B cell (primary cell): ENCODE results near the gene UNC119B. TPM values are rescaled to one million over a fixed set of nuclear protein-coding genes. Genes with fewer than 3 reads are reported as not detected.

Experiments
- ATAC-seq: fragments of 200-7000 bp; cut with Tn5 transposase; one replicate; pipeline ENCODE4 v1.10.0; 2021; ENCODE audit warnings: low read depth, mild to moderate bottlenecking, moderate number of reproducible peaks, moderate library complexity
- CTCF ChIA-PET: fragments of 350-600 bp; sonication (Branson Sonifier 250); formaldehyde crosslinking; loops from one replicate; lab custom pipeline; 2021; ENCODE audit warnings: antibody characterized with exemption, inconsistent platforms; lab: Charles Lee
- POLR2A ChIA-PET: fragments of 350-600 bp; sonication (Branson Sonifier 250); formaldehyde crosslinking; loops from one replicate; lab custom pipeline; 2021; ENCODE audit warnings: antibody characterized with exemption; lab: Charles Lee
- DNase-seq: peaks from one replicate; pipeline ENCODE4 v3.0.0; 2013
- H2AFZ ChIP-seq: 2 replicates; pipeline ENCODE4 v1.6.1; 2012; ENCODE audit warnings: mild to moderate bottlenecking, low read depth, low read length; ENCODE audit not compliant: insufficient read depth, poor library complexity, severe bottlenecking
- H3K27ac ChIP-seq, 2 donors: 1 replicate in 1 of 2; 2 replicates in 1 of 2; pipeline ENCODE4 v1.5.1; 2012 to 2013; ENCODE audit warnings: low read length in 2 of 2, mild to moderate bottlenecking in 2 of 2, moderate library complexity in 1 of 2
- H3K27me3 ChIP-seq, 4 experiments: fragments of 200-600 bp in 1 of 4; sonication (generic) in 1 of 4; replicated peaks in 1 of 4; 1 replicate in 2 of 4; 2 replicates in 2 of 4; pipeline versions ENCODE4 v1.6.1 to v1.7.0; 2013 to 2016; ENCODE audit warnings: low read length in 3 of 4, mild to moderate bottlenecking in 2 of 4, mixed read lengths in 1 of 4, moderate library complexity in 1 of 4; ENCODE audit not compliant: insufficient read depth in 4 of 4, control insufficient read depth in 3 of 4; ENCODE audit errors: control extremely low read depth in 1 of 4
- H3K36me3 ChIP-seq, 2 experiments: replicated peaks in 1 of 2; 1 replicate in 1 of 2; 2 replicates in 1 of 2; pipeline versions ENCODE4 v1.6.1 to v1.7.1; 2013; ENCODE audit warnings: low read length in 1 of 2; ENCODE audit not compliant: insufficient read depth in 2 of 2, control insufficient read depth in 1 of 2; ENCODE audit errors: control extremely low read depth in 1 of 2, extremely low read depth in 1 of 2
- H3K4me1 ChIP-seq, 2 donors: fragments of 200-600 bp in 1 of 2; sonication (generic) in 1 of 2; 1 replicate in 1 of 2; 2 replicates in 1 of 2; pipeline versions ENCODE4 v1.5.1 to v1.6.1; 2013 to 2017; ENCODE audit warnings: low read length in 2 of 2; ENCODE audit not compliant: control insufficient read depth in 2 of 2, insufficient read depth in 2 of 2
- H3K4me2 ChIP-seq: replicated peaks from 2 replicates; pipeline ENCODE3; 2012; ENCODE audit warnings: mild to moderate bottlenecking, low read depth, low read length; ENCODE audit not compliant: poor library complexity, severe bottlenecking
- H3K4me3 ChIP-seq, 5 experiments: fragments of 200-600 bp in 1 of 5; sonication (generic) in 1 of 5; 1 replicate in 3 of 5; 2 replicates in 2 of 5; pipeline versions ENCODE4 v1.5.1 to v1.7.0; 2011 to 2016; ENCODE audit warnings: low read length in 4 of 5, mild to moderate bottlenecking in 4 of 5, low read depth in 2 of 5, control low read depth in 1 of 5, moderate library complexity in 1 of 5; ENCODE audit not compliant: insufficient read depth in 1 of 5; ENCODE audit errors: control extremely low read depth in 1 of 5, extremely low read depth in 1 of 5
- H3K79me2 ChIP-seq: fragments of 200-600 bp; sonication (generic); one replicate; pipeline ENCODE4 v1.6.0; 2016; ENCODE audit warnings: low read length; ENCODE audit not compliant: control insufficient read depth, insufficient read depth
- H3K9ac ChIP-seq: fragments of 200-600 bp; sonication (generic); 2 replicates; pipeline ENCODE4 v1.6.1; 2017; ENCODE audit warnings: mild to moderate bottlenecking, low read length, moderate library complexity
- H3K9me3 ChIP-seq, 3 donors: one replicate each; pipeline versions ENCODE4 v1.6.1 to v1.7.1; 2013; ENCODE audit warnings: low read length in 2 of 3; ENCODE audit not compliant: control insufficient read depth in 2 of 3, insufficient read depth in 1 of 3; ENCODE audit errors: control extremely low read depth in 1 of 3
- H4K20me1 ChIP-seq: 2 replicates; pipeline ENCODE4 v1.6.0; 2012; ENCODE audit warnings: mild to moderate bottlenecking, low read length; ENCODE audit not compliant: insufficient read depth, control insufficient read depth, poor library complexity, severe bottlenecking
- H3K27ac Mint-ChIP-seq: one replicate; pipeline ENCODE4 v1.8.0; 2021; ENCODE audit warnings: mixed read lengths
- H3K27me3 Mint-ChIP-seq: one replicate; pipeline ENCODE4 v1.8.0; 2021; ENCODE audit warnings: mixed read lengths
- H3K4me1 Mint-ChIP-seq: one replicate; pipeline ENCODE4 v1.8.0; 2021; ENCODE audit warnings: mixed read lengths
- H3K4me3 Mint-ChIP-seq: one replicate; pipeline ENCODE4 v1.8.0; 2021; ENCODE audit warnings: mixed read lengths
- H3K9me3 Mint-ChIP-seq: one replicate; pipeline ENCODE4 v1.8.0; 2022; ENCODE audit warnings: mixed read lengths; ENCODE audit not compliant: insufficient read depth
- EZH2 ChIP-seq: IDR thresholded peaks from 2 replicates; pipeline ENCODE4 v1.6.1; 2012; ENCODE audit warnings: borderline replicate concordance, low read depth, mild to moderate bottlenecking, moderate library complexity, low read length; ENCODE audit not compliant: insufficient read depth, poor library complexity, severe bottlenecking
- WGBS: methylation state at CpG from one replicate; pipeline ENCODE4 v1.1.5; 2013; ENCODE audit warnings: missing lambda C conversion rate; ENCODE audit not compliant: insufficient coverage; 5-methylcytosine and 5-hydroxymethylcytosine counted together
- intact Hi-C: fragments of 100-400 bp; cut with micrococcal nuclease; formaldehyde crosslinking; loops from one replicate; pipeline ENCODE4 v1.10.0; 2022
- polyA plus RNA-seq: library from polyadenylated mRNA; depleted of rRNA; stranded (reverse); fragments of >200 nt; gene quantifications from 2 replicates; pipeline ENCODE4 v1.2.3, GENCODE V29; 2012
- total RNA-seq, 2 donors: library from RNA; stranded (reverse); fragments of 120-200 nt in 1 of 2; gene quantifications; 1 replicate in 1 of 2; 2 replicates in 1 of 2; pipeline versions ENCODE4 v1.2.3 to v1.2.4, GENCODE V29; 2013 to 2022
- TF ChIP-seq, protein P1 (sequence below): fragments of 200-600 bp; IDR thresholded peaks from one replicate; pipeline ENCODE4 v1.8.0; 2022; ENCODE audit warnings: antibody characterized with exemption, mild to moderate bottlenecking

UNC119B gene
- total and polyA plus RNA-seq, 2 donors (not counting 1 experiment from before 2014, with no cell fraction given): 7.2 to 22.7 TPM

DNA sequence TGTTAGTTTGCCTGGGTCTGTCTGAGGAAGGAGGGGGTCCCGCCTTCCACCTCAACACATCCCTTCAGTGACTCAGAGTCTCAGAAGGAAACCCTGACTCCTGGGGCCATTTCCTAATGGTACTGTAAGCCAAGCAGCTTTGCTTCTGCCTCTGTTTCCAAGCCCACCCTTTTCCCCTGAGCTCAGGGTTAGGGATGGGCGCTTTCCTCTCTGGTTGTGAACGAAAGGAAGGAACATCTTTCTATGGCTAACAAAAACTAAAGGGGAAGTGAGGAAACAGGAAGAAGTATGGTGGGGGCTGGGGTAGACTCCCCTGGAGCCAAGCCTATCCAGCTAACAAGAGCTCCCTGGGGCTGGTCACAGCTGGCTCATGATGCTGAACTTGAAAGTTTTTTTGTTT is 11.6 kb upstream of the UNC119B start:
- Histone ChIP-seq H3K4me1 (peaks cover 3 to 7% of the 10 kb centered on the region in 2 donors), H3K4me2 (no peak overlapping the region), H3K9ac (no peak overlapping the region), H3K27ac (no peak overlapping the region), H2AFZ (no peak overlapping the region), H4K20me1 (no peaks in the 10 kb centered on the region), H3K79me2 (peaks cover 12% of the 10 kb centered on the region), H3K36me3 (peaks cover 9 to 79% of the 10 kb centered on the region in 2 experiments), H3K4me3 (no peak overlapping the region), H3K9me3 (no peaks in the 10 kb centered on the region), H3K27me3 (no peaks in the 10 kb centered on the region)
- Mint-ChIP-seq H3K4me3 (no peak overlapping the region), H3K27ac (no peak overlapping the region), H3K27me3 (no peaks in the 10 kb centered on the region), H3K9me3 (no peaks in the 10 kb centered on the region), H3K4me1 (peaks cover 8% of the 10 kb centered on the region)
- DNase-seq (no peak), ATAC-seq (no peak)
- intact Hi-C loops: no loop called here
- no CpG with 5 or more reads among the region's 3 CpGs for WGBS
- ChIA-PET POLR2A (interaction anchor here (0.5 to 1.3 kb wide), 3 partner anchors 9 to 36 kb away, joined by 4 to 6 read pairs (median 5); partner anchors contain the start of gene MLEC), CTCF (interaction anchor here (1.0 to 1.8 kb wide), 4 partner anchors 16 to 273 kb away, joined by 3 to 5 read pairs (median 3); no protein-coding TSS in a partner anchor)
- no peak for TF ChIP-seq EZH2
- TF ChIP-seq, protein P1, sequence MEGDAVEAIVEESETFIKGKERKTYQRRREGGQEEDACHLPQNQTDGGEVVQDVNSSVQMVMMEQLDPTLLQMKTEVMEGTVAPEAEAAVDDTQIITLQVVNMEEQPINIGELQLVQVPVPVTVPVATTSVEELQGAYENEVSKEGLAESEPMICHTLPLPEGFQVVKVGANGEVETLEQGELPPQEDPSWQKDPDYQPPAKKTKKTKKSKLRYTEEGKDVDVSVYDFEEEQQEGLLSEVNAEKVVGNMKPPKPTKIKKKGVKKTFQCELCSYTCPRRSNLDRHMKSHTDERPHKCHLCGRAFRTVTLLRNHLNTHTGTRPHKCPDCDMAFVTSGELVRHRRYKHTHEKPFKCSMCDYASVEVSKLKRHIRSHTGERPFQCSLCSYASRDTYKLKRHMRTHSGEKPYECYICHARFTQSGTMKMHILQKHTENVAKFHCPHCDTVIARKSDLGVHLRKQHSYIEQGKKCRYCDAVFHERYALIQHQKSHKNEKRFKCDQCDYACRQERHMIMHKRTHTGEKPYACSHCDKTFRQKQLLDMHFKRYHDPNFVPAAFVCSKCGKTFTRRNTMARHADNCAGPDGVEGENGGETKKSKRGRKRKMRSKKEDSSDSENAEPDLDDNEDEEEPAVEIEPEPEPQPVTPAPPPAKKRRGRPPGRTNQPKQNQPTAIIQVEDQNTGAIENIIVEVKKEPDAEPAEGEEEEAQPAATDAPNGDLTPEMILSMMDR: no peak

GRCh38 chr12:120699553-120699952 is 10.7 kb upstream of the UNC119B start:
- no peak overlapping the region for H3K9ac ChIP-seq
- ChIA-PET CTCF (interaction anchor here (0.7 to 4.4 kb wide), 4 partner anchors 11 to 191 kb away, joined by 3 to 19 read pairs (median 4); partner anchors contain the start of gene UNC119B), POLR2A (no interaction called here)
- H3K27ac ChIP-seq: no peak overlapping the region
- H3K4me1 Mint-ChIP-seq: peaks cover 8% of the 10 kb centered on the region
- H3K79me2 ChIP-seq: peaks cover 5% of the 10 kb centered on the region
- no peaks in the 10 kb centered on the region for H4K20me1 ChIP-seq
- no peak overlapping the region for H3K27ac Mint-ChIP-seq
- intact Hi-C loops: no loop called here
- H3K4me2 ChIP-seq: no peak overlapping the region
- no peaks in the 10 kb centered on the region for H3K9me3 ChIP-seq
- H2AFZ ChIP-seq: no peak overlapping the region
- DNase-seq (no peak), ATAC-seq (no peak)
- H3K36me3 ChIP-seq: peaks cover 5 to 71% of the 10 kb centered on the region in 2 experiments
- H3K4me3 ChIP-seq: no peak overlapping the region
- no peaks in the 10 kb centered on the region for H3K27me3 ChIP-seq
- no peaks in the 10 kb centered on the region for H3K9me3 Mint-ChIP-seq
- H3K4me3 Mint-ChIP-seq: no peak overlapping the region
- WGBS: 98% methylated on average over 4 of the region's 7 CpGs
- no peaks in the 10 kb centered on the region for H3K27me3 Mint-ChIP-seq
- TF ChIP-seq, protein P1: no peak
- no peak for TF ChIP-seq EZH2
- H3K4me1 ChIP-seq: peaks cover 3 to 7% of the 10 kb centered on the region in 2 donors
